GM19193 (cell line): ENCODE results near the gene HAUS1.
A peak's percentile ranks its signal among the peaks of the same experiment; 100 is the strongest.

ENCODE experiments used
- POLR2A ChIP-seq: IDR thresholded peaks from 4 replicates; pipeline ENCODE4 v1.6.1; 2011; ENCODE audit not compliant: insufficient read depth, insufficient read length; ENCODE audit errors: extremely low read depth

HAUS1 gene

GRCh38 chr18:46104128-46104911, at the start of gene HAUS1:
Gene HAUS1 (plus strand): TSS chr18:46104385. CDS start chr18:46104412, 27 bp downstream.
- peak; percentile 75 for TF ChIP-seq POLR2A

- no peak for TF ChIP-seq POLR2A
Observed at GRCh38 chr18:46054956-46055837, 49.0 kb upstream of the HAUS1 start.

GRCh38 chr18:46055838-46056230, 48.4 kb upstream of the HAUS1 start:
- no peak for TF ChIP-seq POLR2A

- no peak for TF ChIP-seq POLR2A
Observed at GRCh38 chr18:46060359-46060841, 43.8 kb upstream of the HAUS1 start.

GRCh38 chr18:46061387-46061786, 42.8 kb upstream of the HAUS1 start:
- TF ChIP-seq POLR2A = no peak

GRCh38 chr18:46061796-46062195, 42.4 kb upstream of the HAUS1 start:
- TF ChIP-seq POLR2A = no peak

GRCh38 chr18:46062781-46063180, 41.4 kb upstream of the HAUS1 start:
- no peak for TF ChIP-seq POLR2A

GRCh38 chr18:46067438-46068007, 36.7 kb upstream of the HAUS1 start:
- no peak for TF ChIP-seq POLR2A

GRCh38 chr18:46068763-46069162, 35.4 kb upstream of the HAUS1 start:
- no peak for TF ChIP-seq POLR2A

GRCh38 chr18:46069524-46069923, 34.7 kb upstream of the HAUS1 start:
- TF ChIP-seq POLR2A = no peak

- no peak for TF ChIP-seq POLR2A
Observed at GRCh38 chr18:46070232-46070631, 34.0 kb upstream of the HAUS1 start.

GRCh38 chr18:46070815-46071652, 33.2 kb upstream of the HAUS1 start:
- TF ChIP-seq POLR2A = no peak

- TF ChIP-seq POLR2A = peak; percentile 59
Observed at GRCh38 chr18:46071653-46072375, 32.4 kb upstream of the HAUS1 start, which contains the start of gene PSTPIP2. Gene PSTPIP2 (minus strand): TSS chr18:46072260. CDS start chr18:46072188, 72 bp downstream.

- TF ChIP-seq POLR2A = no peak
Observed at GRCh38 chr18:46072376-46072867, 31.8 kb upstream of the HAUS1 start.

- no peak for TF ChIP-seq POLR2A
Observed at GRCh38 chr18:46072959-46073358, 31.2 kb upstream of the HAUS1 start.
